Gastroesophageal sphincter (tissue), 3 donors: Measurements from ENCODE around the gene FIGNL2.

Source experiments
- EP300 ChIP-seq: sonication (generic); formaldehyde crosslinking; IDR thresholded peaks from one replicate; pipeline ENCODE4 v1.6.1; 2017; ENCODE audit warnings: antibody characterized with exemption, mild to moderate bottlenecking
- POLR2AphosphoS5 ChIP-seq: sonication (generic); formaldehyde crosslinking; IDR thresholded peaks from one replicate; pipeline ENCODE4 v1.6.1; 2017; ENCODE audit warnings: antibody characterized with exemption
- TF ChIP-seq, protein P1 (sequence below), 4 experiments: fragments of 200-600 bp in 2 of 4; fragments of 450-650 bp in 2 of 4; sonication (generic) in 1 of 4; IDR thresholded peaks; one replicate each; pipeline ENCODE4 v1.5.1; 2017 to 2019; ENCODE audit warnings: antibody characterized with exemption in 4 of 4, mild to moderate bottlenecking in 2 of 4, moderate library complexity in 2 of 4

DNA sequence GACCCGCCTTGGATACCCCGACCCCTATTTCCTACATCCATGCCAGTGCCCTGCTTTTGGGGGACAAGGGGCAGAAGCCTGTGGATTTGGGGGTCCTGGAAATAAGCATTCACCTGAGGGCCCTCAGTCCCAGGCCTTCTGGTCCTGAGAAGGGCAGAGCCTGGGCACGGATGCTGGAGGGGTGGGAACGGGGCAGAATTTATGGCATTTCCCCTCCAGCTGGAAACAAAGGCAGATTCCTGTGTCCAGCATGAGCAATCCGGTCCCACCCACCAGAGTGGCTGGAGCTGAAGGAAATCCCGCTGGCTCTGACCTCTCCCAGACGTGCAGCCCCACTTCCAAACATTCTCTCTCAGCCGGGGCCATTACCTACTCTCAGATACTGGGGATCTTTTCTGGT is 48.7 kb upstream of the FIGNL2 start:
- TF ChIP-seq, protein P1, sequence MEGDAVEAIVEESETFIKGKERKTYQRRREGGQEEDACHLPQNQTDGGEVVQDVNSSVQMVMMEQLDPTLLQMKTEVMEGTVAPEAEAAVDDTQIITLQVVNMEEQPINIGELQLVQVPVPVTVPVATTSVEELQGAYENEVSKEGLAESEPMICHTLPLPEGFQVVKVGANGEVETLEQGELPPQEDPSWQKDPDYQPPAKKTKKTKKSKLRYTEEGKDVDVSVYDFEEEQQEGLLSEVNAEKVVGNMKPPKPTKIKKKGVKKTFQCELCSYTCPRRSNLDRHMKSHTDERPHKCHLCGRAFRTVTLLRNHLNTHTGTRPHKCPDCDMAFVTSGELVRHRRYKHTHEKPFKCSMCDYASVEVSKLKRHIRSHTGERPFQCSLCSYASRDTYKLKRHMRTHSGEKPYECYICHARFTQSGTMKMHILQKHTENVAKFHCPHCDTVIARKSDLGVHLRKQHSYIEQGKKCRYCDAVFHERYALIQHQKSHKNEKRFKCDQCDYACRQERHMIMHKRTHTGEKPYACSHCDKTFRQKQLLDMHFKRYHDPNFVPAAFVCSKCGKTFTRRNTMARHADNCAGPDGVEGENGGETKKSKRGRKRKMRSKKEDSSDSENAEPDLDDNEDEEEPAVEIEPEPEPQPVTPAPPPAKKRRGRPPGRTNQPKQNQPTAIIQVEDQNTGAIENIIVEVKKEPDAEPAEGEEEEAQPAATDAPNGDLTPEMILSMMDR (IDR thresholded peaks at IDR 0.05), result no peak
- TF ChIP-seq EP300 (no peak), POLR2AphosphoS5 (no peak)
